Upper lobe of left lung (tissue), 4 donors: ENCODE results near the gene SND1.

Source experiments
- CTCF ChIP-seq, 6 experiments: fragments of 450-650 bp in 4 of 6; fragments of 200-600 bp in 2 of 6; sonication (generic) in 2 of 6; IDR thresholded peaks; one replicate each; pipeline ENCODE4 v1.5.1; 2016 to 2019; ENCODE audit warnings: antibody characterized with exemption in 6 of 6
- POLR2A ChIP-seq, 4 donors: fragments of 450-650 bp; IDR thresholded peaks; one replicate each; pipeline ENCODE4 v1.5.1; 2016 to 2017; ENCODE audit warnings: antibody characterized with exemption in 4 of 4, mild to moderate bottlenecking in 2 of 4

GRCh38 chr7:127764681-127765080 lies 112.7 kb downstream of the SND1 start:
- TF ChIP-seq CTCF (IDR thresholded peaks at IDR 0.05) (no peak), POLR2A (IDR thresholded peaks at IDR 0.05) (no peak)
